Adrenal gland (tissue), 12 donors: ENCODE data around the gene PHACTR3. TPM values are rescaled to one million over a fixed set of nuclear protein-coding genes. Genes with fewer than 3 reads are reported as not detected.

Source experiments
- DNase-seq, 7 donors: peaks; one replicate each; pipeline ENCODE4 v3.0.0-alpha.2; 2019 to 2020
- H3K27ac ChIP-seq, 5 donors: fragments of 200-600 bp; sonication (generic) in 4 of 5; 1 replicate in 3 of 5; 2 replicates in 2 of 5; pipeline versions ENCODE4 v1.5.1 to v1.8.0; 2016 to 2020; ENCODE audit warnings: mild to moderate bottlenecking in 1 of 5
- H3K27me3 ChIP-seq: fragments of 200-600 bp; 2 replicates; pipeline ENCODE4 v1.8.0; 2021
- H3K36me3 ChIP-seq, 2 donors: fragments of 200-600 bp; replicated peaks in 1 of 2; 1 replicate in 1 of 2; 2 replicates in 1 of 2; pipeline versions ENCODE4 v1.5.1 to v1.8.0; 2018 to 2022
- H3K4me1 ChIP-seq, 2 donors: fragments of 200-600 bp; replicated peaks in 1 of 2; 1 replicate in 1 of 2; 2 replicates in 1 of 2; pipeline versions ENCODE4 v1.5.1 to v1.8.0; 2018 to 2021
- H3K4me3 ChIP-seq, 4 donors: fragments of 200-600 bp; sonication (generic) in 3 of 4; one replicate each; pipeline ENCODE4 v1.5.1; 2016 to 2018
- H3K9me3 ChIP-seq, 3 donors: fragments of 200-600 bp; sonication (generic) in 1 of 3; replicated peaks in 1 of 3; 1 replicate in 2 of 3; 2 replicates in 1 of 3; pipeline versions ENCODE4 v1.5.1 to v1.8.0; 2016 to 2021
- CTCF ChIP-seq, 6 experiments: fragments of 450-650 bp in 4 of 6; fragments of 200-600 bp in 2 of 6; sonication (generic) in 1 of 6; IDR thresholded peaks; 1 replicate in 5 of 6; 2 replicates in 1 of 6; pipeline versions ENCODE4 v1.5.1 to v1.8.0; 2016 to 2021; ENCODE audit warnings: antibody characterized with exemption in 6 of 6, mild to moderate bottlenecking in 2 of 6, moderate library complexity in 1 of 6
- POLR2A ChIP-seq, 2 donors: fragments of 450-650 bp; IDR thresholded peaks; one replicate each; pipeline ENCODE4 v1.6.1; 2017; ENCODE audit warnings: antibody characterized with exemption in 2 of 2, mild to moderate bottlenecking in 2 of 2, moderate library complexity in 1 of 2
- WGBS, 4 donors: extraction: QIAGEN DNeasy Blood & Tissue Kit in 2 of 4; methylation state at CpG; one replicate each; pipeline versions ENCODE4 v1.1.5 to v1.1.7; 2013 to 2017; 5-methylcytosine and 5-hydroxymethylcytosine counted together
- intact Hi-C, 2 donors: fragments of 100-400 bp; cut with DNase I; formaldehyde crosslinking; loops; one replicate each; pipeline versions ENCODE4 v1.14.1 to v1.15.0; 2022 to 2023
- polyA plus RNA-seq, 3 donors: library from polyadenylated mRNA; stranded (reverse); fragments of 200-250 nt in 2 of 3; fragments of 350-450 nt in 1 of 3; fragmentation: Illumina TruSeq in 1 of 3; extraction: RNeasy Lipid Tissue Mini Kit (QIAGEN cat#74804) in 1 of 3; gene quantifications; one replicate each; pipeline ENCODE4 v1.2.3, GENCODE V29; 2013 to 2014
- total RNA-seq, 9 donors: library from RNA; depleted of rRNA in 4 of 9; stranded (reverse); fragments of >200 nt in 4 of 9; fragments of 120-200 nt in 1 of 9; fragmentation: NEBNext Ultra II Directional in 1 of 9; extraction: Animal tissue kit (Norgen Biotek cat#: 25700) in 1 of 9; gene quantifications; one replicate each; pipeline versions ENCODE4 v1.1.0 to v1.2.4, GENCODE V29; 2013 to 2023
- donor health status: healthy with polysubstance abuse.
- donor health status: Bipolar disorder and iron deficiency.
- donor health status: DM: yes; HTN: yes; CAD: no.
- donor health status: DM: no; HTN: no; CAD: no.
- donor health status: DM: no; HTN: no; CAD: no.
- donor health status: DM: yes; HTN: yes; CAD: no.

The PHACTR3 gene
- total and polyA plus RNA-seq, 12 donors = 0.17 to 4.5 (median 0.81) TPM

- H3K36me3 ChIP-seq = no peaks in the 10 kb centered on the region
- DNase-seq = no peak
- no peak overlapping the region for H3K27ac ChIP-seq
- TF ChIP-seq CTCF (IDR thresholded peaks at IDR 0.05) (no peak), POLR2A (IDR thresholded peaks at IDR 0.05) (no peak)
- WGBS, 4 donors = 84 to 93% (median 88%) methylated on average over 9 of the region's 9 CpGs
- H3K4me3 ChIP-seq = no peak overlapping the region
- no peaks in the 10 kb centered on the region for H3K9me3 ChIP-seq
- H3K4me1 ChIP-seq = no peaks in the 10 kb centered on the region
- H3K27me3 ChIP-seq = no peaks in the 10 kb centered on the region
- intact Hi-C loops = no loop called here
These were observed 19.2 kb downstream of the PHACTR3 start for GRCh38 chr20:59623583-59623982.

GRCh38 chr20:59624401-59624800 lies 20.1 kb downstream of the PHACTR3 start:
- H3K27ac ChIP-seq = no peak overlapping the region
- H3K9me3 ChIP-seq = no peaks in the 10 kb centered on the region
- intact Hi-C loops = no loop called here
- H3K36me3 ChIP-seq = no peaks in the 10 kb centered on the region
- TF ChIP-seq POLR2A (IDR thresholded peaks at IDR 0.05) (no peak), CTCF (IDR thresholded peaks at IDR 0.05) (no peak)
- H3K4me3 ChIP-seq = no peak overlapping the region
- no peaks in the 10 kb centered on the region for H3K4me1 ChIP-seq
- no peak for DNase-seq
- 82 to 100% (median 94%) methylated on average over 2 to 6 of the region's 6 CpGs for WGBS, 4 donors
- no peaks in the 10 kb centered on the region for H3K27me3 ChIP-seq

GRCh38 chr20:59625214-59625922 lies 21.0 kb downstream of the PHACTR3 start:
- no peak overlapping the region for H3K27ac ChIP-seq
- intact Hi-C loops = no loop called here
- H3K4me1 ChIP-seq = no peaks in the 10 kb centered on the region
- H3K36me3 ChIP-seq = no peaks in the 10 kb centered on the region
- no peak overlapping the region for H3K4me3 ChIP-seq
- no peaks in the 10 kb centered on the region for H3K9me3 ChIP-seq
- H3K27me3 ChIP-seq = no peaks in the 10 kb centered on the region
- TF ChIP-seq CTCF (IDR thresholded peaks at IDR 0.05) (no peak), POLR2A (IDR thresholded peaks at IDR 0.05) (no peak)
- WGBS, 4 donors = 85 to 87% (median 87%) methylated on average over 12 to 14 of the region's 14 CpGs
- DNase-seq = no peak

GRCh38 chr20:59627298-59627697 lies 23.0 kb downstream of the PHACTR3 start:
- no peak for DNase-seq
- TF ChIP-seq CTCF (IDR thresholded peaks at IDR 0.05) (no peak), POLR2A (IDR thresholded peaks at IDR 0.05) (no peak)
- Histone ChIP-seq H3K4me3 (no peak overlapping the region), H3K36me3 (no peaks in the 10 kb centered on the region), H3K4me1 (no peaks in the 10 kb centered on the region), H3K9me3 (no peaks in the 10 kb centered on the region), H3K27ac (no peak overlapping the region), H3K27me3 (no peaks in the 10 kb centered on the region)
- WGBS, 4 donors = 72 to 89% (median 81%) methylated on average over 3 of the region's 3 CpGs
- intact Hi-C loops = no loop called here
